Measurements from ENCODE around the gene AKR1A1.
A peak's percentile ranks its signal among the peaks of the same experiment; 100 is the strongest.

The AKR1A1 gene

GRCh38 chr1:45568421-45568820 is 17.8 kb downstream of the AKR1A1 start:
- Histone ChIP-seq H3K27ac (ENCODE audit: low read depth, low read length) (no peak overlapping the region), H3K36me3 (ENCODE audit: control insufficient read depth in 1 of 2, insufficient read depth in 2 of 2, low read length in 2 of 2) (peaks cover 41 to 61% of the 10 kb centered on the region in 2 donors), H3K4me3 (ENCODE audit: low read depth in 1 of 2, low read length in 2 of 2) (no peak overlapping the region), H3K27me3 (ENCODE audit: control insufficient read depth in 1 of 2, insufficient read depth in 2 of 2, low read length in 2 of 2) (no peaks in the 10 kb centered on the region), H3K9me3 (ENCODE audit: control insufficient read depth in 1 of 2, low read length in 2 of 2) (no peaks in the 10 kb centered on the region), H3K4me1 (ENCODE audit: control insufficient read depth in 1 of 2, insufficient read depth in 2 of 2, low read length in 2 of 2) (no peaks in the 10 kb centered on the region), H3K9ac (ENCODE audit: low read depth in 1 of 2, low read length in 2 of 2) (no peak overlapping the region)

- H3K36me3 ChIP-seq (ENCODE audit: control insufficient read depth in 1 of 2, insufficient read depth in 2 of 2, low read length in 2 of 2), result peaks cover 34 to 51% of the 10 kb centered on the region in 2 donors
- no peak overlapping the region for H3K4me3 ChIP-seq (ENCODE audit: low read depth in 1 of 2, low read length in 2 of 2)
- no peak overlapping the region for H3K9ac ChIP-seq (ENCODE audit: low read depth in 1 of 2, low read length in 2 of 2)
- no peaks in the 10 kb centered on the region for H3K9me3 ChIP-seq (ENCODE audit: control insufficient read depth in 1 of 2, low read length in 2 of 2)
- H3K4me1 ChIP-seq (ENCODE audit: control insufficient read depth in 1 of 2, insufficient read depth in 2 of 2, low read length in 2 of 2), result no peaks in the 10 kb centered on the region
- H3K27me3 ChIP-seq (ENCODE audit: control insufficient read depth in 1 of 2, insufficient read depth in 2 of 2, low read length in 2 of 2), result no peaks in the 10 kb centered on the region
- H3K27ac ChIP-seq (ENCODE audit: low read depth, low read length), result no peak overlapping the region
Measured at GRCh38 chr1:45569571-45569961, 18.9 kb downstream of the AKR1A1 start.

- H3K4me3 ChIP-seq (ENCODE audit: low read depth in 1 of 2, low read length in 2 of 2), result no peak overlapping the region
- no peaks in the 10 kb centered on the region for H3K27me3 ChIP-seq (ENCODE audit: control insufficient read depth in 1 of 2, insufficient read depth in 2 of 2, low read length in 2 of 2)
- H3K9me3 ChIP-seq (ENCODE audit: control insufficient read depth in 1 of 2, low read length in 2 of 2), result no peaks in the 10 kb centered on the region
- H3K27ac ChIP-seq (ENCODE audit: low read depth, low read length), result no peak overlapping the region
- no peak overlapping the region for H3K9ac ChIP-seq (ENCODE audit: low read depth in 1 of 2, low read length in 2 of 2)
- no peaks in the 10 kb centered on the region for H3K4me1 ChIP-seq (ENCODE audit: control insufficient read depth in 1 of 2, insufficient read depth in 2 of 2, low read length in 2 of 2)
- peaks cover 34 to 51% of the 10 kb centered on the region in 2 donors for H3K36me3 ChIP-seq (ENCODE audit: control insufficient read depth in 1 of 2, insufficient read depth in 2 of 2, low read length in 2 of 2)
Measured at GRCh38 chr1:45569962-45570581, 19.4 kb downstream of the AKR1A1 start.

- no peak overlapping the region for H3K9ac ChIP-seq (ENCODE audit: low read depth in 1 of 2, low read length in 2 of 2)
- peaks cover 34 to 51% of the 10 kb centered on the region in 2 donors for H3K36me3 ChIP-seq (ENCODE audit: control insufficient read depth in 1 of 2, insufficient read depth in 2 of 2, low read length in 2 of 2)
- no peaks in the 10 kb centered on the region for H3K9me3 ChIP-seq (ENCODE audit: control insufficient read depth in 1 of 2, low read length in 2 of 2)
- H3K27ac ChIP-seq (ENCODE audit: low read depth, low read length), result no peak overlapping the region
- no peak overlapping the region for H3K4me3 ChIP-seq (ENCODE audit: low read depth in 1 of 2, low read length in 2 of 2)
- no peaks in the 10 kb centered on the region for H3K27me3 ChIP-seq (ENCODE audit: control insufficient read depth in 1 of 2, insufficient read depth in 2 of 2, low read length in 2 of 2)
- H3K4me1 ChIP-seq (ENCODE audit: control insufficient read depth in 1 of 2, insufficient read depth in 2 of 2, low read length in 2 of 2), result no peaks in the 10 kb centered on the region
Measured at GRCh38 chr1:45570631-45571030, 20.0 kb downstream of the AKR1A1 start.

GRCh38 chr1:45573231-45573804 is 22.7 kb downstream of the AKR1A1 start:
- Histone ChIP-seq H3K36me3 (ENCODE audit: control insufficient read depth in 1 of 2, insufficient read depth in 2 of 2, low read length in 2 of 2) (peaks cover 14 to 31% of the 10 kb centered on the region in 2 donors), H3K4me1 (ENCODE audit: control insufficient read depth in 1 of 2, insufficient read depth in 2 of 2, low read length in 2 of 2) (no peaks in the 10 kb centered on the region), H3K9me3 (ENCODE audit: control insufficient read depth in 1 of 2, low read length in 2 of 2) (no peaks in the 10 kb centered on the region), H3K4me3 (ENCODE audit: low read depth in 1 of 2, low read length in 2 of 2) (no peak overlapping the region), H3K9ac (ENCODE audit: low read depth in 1 of 2, low read length in 2 of 2) (no peak overlapping the region), H3K27me3 (ENCODE audit: control insufficient read depth in 1 of 2, insufficient read depth in 2 of 2, low read length in 2 of 2) (no peaks in the 10 kb centered on the region), H3K27ac (ENCODE audit: low read depth, low read length) (no peak overlapping the region)

- Histone ChIP-seq H3K9ac (ENCODE audit: low read depth in 1 of 2, low read length in 2 of 2) (no peak overlapping the region), H3K27ac (ENCODE audit: low read depth, low read length) (no peak overlapping the region), H3K4me1 (ENCODE audit: control insufficient read depth in 1 of 2, insufficient read depth in 2 of 2, low read length in 2 of 2) (no peaks in the 10 kb centered on the region), H3K4me3 (ENCODE audit: low read depth in 1 of 2, low read length in 2 of 2) (no peak overlapping the region), H3K36me3 (ENCODE audit: control insufficient read depth in 1 of 2, insufficient read depth in 2 of 2, low read length in 2 of 2) (peaks cover 7 to 22% of the 10 kb centered on the region in 2 donors), H3K9me3 (ENCODE audit: control insufficient read depth in 1 of 2, low read length in 2 of 2) (no peaks in the 10 kb centered on the region), H3K27me3 (ENCODE audit: control insufficient read depth in 1 of 2, insufficient read depth in 2 of 2, low read length in 2 of 2) (no peaks in the 10 kb centered on the region)
Measured at GRCh38 chr1:45574105-45574626, 23.5 kb downstream of the AKR1A1 start.

- peaks cover 17 to 25% of the 10 kb centered on the region in 2 donors for H3K4me1 ChIP-seq (ENCODE audit: control insufficient read depth in 1 of 2, insufficient read depth in 2 of 2, low read length in 2 of 2)
- H3K9me3 ChIP-seq (ENCODE audit: control insufficient read depth in 1 of 2, low read length in 2 of 2), result no peaks in the 10 kb centered on the region
- no peaks in the 10 kb centered on the region for H3K27me3 ChIP-seq (ENCODE audit: control insufficient read depth in 1 of 2, insufficient read depth in 2 of 2, low read length in 2 of 2)
- H3K36me3 ChIP-seq (ENCODE audit: control insufficient read depth in 1 of 2, insufficient read depth in 2 of 2, low read length in 2 of 2), result no peaks in the 10 kb centered on the region
- peak overlapping the region; percentile 83 to 92 for H3K9ac ChIP-seq (ENCODE audit: low read depth in 1 of 2, low read length in 2 of 2)
- H3K27ac ChIP-seq (ENCODE audit: low read depth, low read length), result peak overlapping the region; percentile 90
- peak overlapping the region; percentile 100 for H3K4me3 ChIP-seq (ENCODE audit: low read depth in 1 of 2, low read length in 2 of 2)
Measured at GRCh38 chr1:45583264-45583665, 32.6 kb downstream of the AKR1A1 start.

GRCh38 chr1:45583666-45584350 is 33.2 kb downstream of the AKR1A1 start, which contains the start of gene NASP:
TSS of gene NASP (plus strand) at chr1:45584041. CDS start at chr1:45584147, 106 bp downstream.
- no peaks in the 10 kb centered on the region for H3K9me3 ChIP-seq (ENCODE audit: control insufficient read depth in 1 of 2, low read length in 2 of 2)
- H3K36me3 ChIP-seq (ENCODE audit: control insufficient read depth in 1 of 2, insufficient read depth in 2 of 2, low read length in 2 of 2), result no peaks in the 10 kb centered on the region
- H3K4me1 ChIP-seq (ENCODE audit: control insufficient read depth in 1 of 2, insufficient read depth in 2 of 2, low read length in 2 of 2), result peaks cover 17 to 25% of the 10 kb centered on the region in 2 donors
- H3K9ac ChIP-seq (ENCODE audit: low read depth in 1 of 2, low read length in 2 of 2), result peak within 1 kb of the TSS; percentile 83 to 92
- H3K27ac ChIP-seq (ENCODE audit: low read depth, low read length), result peak within 1 kb of the TSS; percentile 90
- H3K4me3 ChIP-seq (ENCODE audit: low read depth in 1 of 2, low read length in 2 of 2), result peak within 1 kb of the TSS; percentile 100
- no peaks in the 10 kb centered on the region for H3K27me3 ChIP-seq (ENCODE audit: control insufficient read depth in 1 of 2, insufficient read depth in 2 of 2, low read length in 2 of 2)

GRCh38 chr1:45584351-45585109 is 33.9 kb downstream of the AKR1A1 start:
- peaks cover 17 to 25% of the 10 kb centered on the region in 2 donors for H3K4me1 ChIP-seq (ENCODE audit: control insufficient read depth in 1 of 2, insufficient read depth in 2 of 2, low read length in 2 of 2)
- peak overlapping the region; percentile 100 for H3K4me3 ChIP-seq (ENCODE audit: low read depth in 1 of 2, low read length in 2 of 2)
- H3K9me3 ChIP-seq (ENCODE audit: control insufficient read depth in 1 of 2, low read length in 2 of 2), result no peaks in the 10 kb centered on the region
- H3K27me3 ChIP-seq (ENCODE audit: control insufficient read depth in 1 of 2, insufficient read depth in 2 of 2, low read length in 2 of 2), result no peaks in the 10 kb centered on the region
- H3K36me3 ChIP-seq (ENCODE audit: control insufficient read depth in 1 of 2, insufficient read depth in 2 of 2, low read length in 2 of 2), result no peaks in the 10 kb centered on the region
- peak overlapping the region; percentile 83 to 92 for H3K9ac ChIP-seq (ENCODE audit: low read depth in 1 of 2, low read length in 2 of 2)
- peak overlapping the region; percentile 90 for H3K27ac ChIP-seq (ENCODE audit: low read depth, low read length)
